Measurements from ENCODE around the gene SLPI. TPM values are rescaled to one million over a fixed set of nuclear protein-coding genes. Genes with fewer than 3 reads are reported as not detected.

Gene SLPI
- total and polyA plus RNA-seq, 2 of the 13 experiments (the other 11 are each of a cell fraction or from before 2014, with no cell fraction given) = 0.13 TPM; not detected in 1

DNA sequence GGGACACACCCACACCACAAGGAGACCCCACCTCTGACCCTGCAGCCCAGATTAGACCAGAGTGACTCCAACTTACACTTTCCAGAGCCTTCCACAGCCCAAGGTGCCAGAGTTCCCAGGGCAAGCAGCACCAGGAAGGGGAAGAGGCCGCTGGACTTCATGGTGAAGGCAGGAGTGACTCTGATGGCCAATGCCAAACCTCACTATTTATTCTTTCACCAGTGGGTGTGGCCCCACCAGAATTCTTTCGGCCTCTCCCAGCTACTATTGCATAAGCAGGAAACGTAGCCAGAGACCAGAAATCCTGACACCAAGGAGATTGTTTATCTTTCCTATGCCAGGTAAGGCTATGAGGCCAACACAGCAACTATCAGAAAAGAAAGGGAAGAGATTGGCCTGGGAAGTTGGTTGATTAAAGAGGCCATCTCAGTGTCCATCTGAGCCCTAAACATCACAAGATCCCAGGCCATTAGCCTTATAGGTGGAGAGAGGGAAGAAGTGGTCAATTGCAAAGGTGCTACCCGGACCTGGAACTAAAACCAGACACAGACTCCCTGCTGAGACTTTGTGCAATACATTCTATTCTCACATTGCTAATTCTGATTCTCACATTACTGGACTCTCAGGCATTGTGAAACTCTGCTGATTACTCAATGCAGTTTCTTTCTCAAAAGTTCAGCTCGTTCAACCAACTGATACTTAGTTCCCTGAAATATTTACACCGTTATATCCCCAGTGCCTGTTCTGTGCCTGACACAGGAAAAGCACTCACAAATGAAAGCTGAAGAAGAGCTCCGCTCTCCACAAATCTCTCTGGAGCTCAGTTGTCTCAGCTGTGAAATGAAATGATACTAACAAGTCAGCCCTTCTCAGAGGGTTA, at the start of gene SLPI (continued):
- TF ChIP-seq, protein P1, sequence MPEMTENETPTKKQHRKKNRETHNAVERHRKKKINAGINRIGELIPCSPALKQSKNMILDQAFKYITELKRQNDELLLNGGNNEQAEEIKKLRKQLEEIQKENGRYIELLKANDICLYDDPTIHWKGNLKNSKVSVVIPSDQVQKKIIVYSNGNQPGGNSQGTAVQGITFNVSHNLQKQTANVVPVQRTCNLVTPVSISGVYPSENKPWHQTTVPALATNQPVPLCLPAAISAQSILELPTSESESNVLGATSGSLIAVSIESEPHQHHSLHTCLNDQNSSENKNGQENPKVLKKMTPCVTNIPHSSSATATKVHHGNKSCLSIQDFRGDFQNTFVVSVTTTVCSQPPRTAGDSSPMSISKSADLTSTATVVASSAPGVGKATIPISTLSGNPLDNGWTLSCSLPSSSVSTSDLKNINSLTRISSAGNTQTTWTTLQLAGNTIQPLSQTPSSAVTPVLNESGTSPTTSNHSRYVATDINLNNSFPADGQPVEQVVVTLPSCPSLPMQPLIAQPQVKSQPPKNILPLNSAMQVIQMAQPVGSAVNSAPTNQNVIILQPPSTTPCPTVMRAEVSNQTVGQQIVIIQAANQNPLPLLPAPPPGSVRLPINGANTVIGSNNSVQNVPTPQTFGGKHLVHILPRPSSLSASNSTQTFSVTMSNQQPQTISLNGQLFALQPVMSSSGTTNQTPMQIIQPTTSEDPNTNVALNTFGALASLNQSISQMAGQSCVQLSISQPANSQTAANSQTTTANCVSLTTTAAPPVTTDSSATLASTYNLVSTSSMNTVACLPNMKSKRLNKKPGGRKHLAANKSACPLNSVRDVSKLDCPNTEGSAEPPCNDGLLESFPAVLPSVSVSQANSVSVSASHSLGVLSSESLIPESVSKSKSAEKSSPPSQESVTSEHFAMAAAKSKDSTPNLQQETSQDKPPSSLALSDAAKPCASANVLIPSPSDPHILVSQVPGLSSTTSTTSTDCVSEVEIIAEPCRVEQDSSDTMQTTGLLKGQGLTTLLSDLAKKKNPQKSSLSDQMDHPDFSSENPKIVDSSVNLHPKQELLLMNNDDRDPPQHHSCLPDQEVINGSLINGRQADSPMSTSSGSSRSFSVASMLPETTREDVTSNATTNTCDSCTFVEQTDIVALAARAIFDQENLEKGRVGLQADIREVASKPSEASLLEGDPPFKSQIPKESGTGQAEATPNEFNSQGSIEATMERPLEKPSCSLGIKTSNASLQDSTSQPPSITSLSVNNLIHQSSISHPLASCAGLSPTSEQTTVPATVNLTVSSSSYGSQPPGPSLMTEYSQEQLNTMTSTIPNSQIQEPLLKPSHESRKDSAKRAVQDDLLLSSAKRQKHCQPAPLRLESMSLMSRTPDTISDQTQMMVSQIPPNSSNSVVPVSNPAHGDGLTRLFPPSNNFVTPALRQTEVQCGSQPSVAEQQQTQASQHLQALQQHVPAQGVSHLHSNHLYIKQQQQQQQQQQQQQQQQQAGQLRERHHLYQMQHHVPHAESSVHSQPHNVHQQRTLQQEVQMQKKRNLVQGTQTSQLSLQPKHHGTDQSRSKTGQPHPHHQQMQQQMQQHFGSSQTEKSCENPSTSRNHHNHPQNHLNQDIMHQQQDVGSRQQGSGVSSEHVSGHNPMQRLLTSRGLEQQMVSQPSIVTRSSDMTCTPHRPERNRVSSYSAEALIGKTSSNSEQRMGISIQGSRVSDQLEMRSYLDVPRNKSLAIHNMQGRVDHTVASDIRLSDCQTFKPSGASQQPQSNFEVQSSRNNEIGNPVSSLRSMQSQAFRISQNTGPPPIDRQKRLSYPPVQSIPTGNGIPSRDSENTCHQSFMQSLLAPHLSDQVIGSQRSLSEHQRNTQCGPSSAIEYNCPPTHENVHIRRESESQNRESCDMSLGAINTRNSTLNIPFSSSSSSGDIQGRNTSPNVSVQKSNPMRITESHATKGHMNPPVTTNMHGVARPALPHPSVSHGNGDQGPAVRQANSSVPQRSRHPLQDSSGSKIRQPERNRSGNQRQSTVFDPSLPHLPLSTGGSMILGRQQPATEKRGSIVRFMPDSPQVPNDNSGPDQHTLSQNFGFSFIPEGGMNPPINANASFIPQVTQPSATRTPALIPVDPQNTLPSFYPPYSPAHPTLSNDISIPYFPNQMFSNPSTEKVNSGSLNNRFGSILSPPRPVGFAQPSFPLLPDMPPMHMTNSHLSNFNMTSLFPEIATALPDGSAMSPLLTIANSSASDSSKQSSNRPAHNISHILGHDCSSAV (CRISPR knock-in tag; IDR thresholded peaks at IDR 0.05; ENCODE audit: borderline replicate concordance) = no peak
- TF ChIP-seq, protein P2, sequence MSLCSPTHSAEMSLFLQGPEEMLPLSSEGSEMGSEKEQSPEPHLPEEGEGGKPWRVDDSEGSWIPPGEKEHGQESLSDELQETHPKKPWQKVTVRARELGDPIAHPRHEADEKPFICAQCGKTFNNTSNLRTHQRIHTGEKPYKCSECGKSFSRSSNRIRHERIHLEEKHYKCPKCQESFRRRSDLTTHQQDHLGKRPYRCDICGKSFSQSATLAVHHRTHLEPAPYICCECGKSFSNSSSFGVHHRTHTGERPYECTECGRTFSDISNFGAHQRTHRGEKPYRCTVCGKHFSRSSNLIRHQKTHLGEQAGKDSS (CRISPR knock-in tag; IDR thresholded peaks at IDR 0.05; ENCODE audit: borderline replicate concordance, low read depth) = no peak
- no peak for TF ChIP-seq ZNF251 (CRISPR knock-in tag; IDR thresholded peaks at IDR 0.05)
- TF ChIP-seq, protein P3, sequence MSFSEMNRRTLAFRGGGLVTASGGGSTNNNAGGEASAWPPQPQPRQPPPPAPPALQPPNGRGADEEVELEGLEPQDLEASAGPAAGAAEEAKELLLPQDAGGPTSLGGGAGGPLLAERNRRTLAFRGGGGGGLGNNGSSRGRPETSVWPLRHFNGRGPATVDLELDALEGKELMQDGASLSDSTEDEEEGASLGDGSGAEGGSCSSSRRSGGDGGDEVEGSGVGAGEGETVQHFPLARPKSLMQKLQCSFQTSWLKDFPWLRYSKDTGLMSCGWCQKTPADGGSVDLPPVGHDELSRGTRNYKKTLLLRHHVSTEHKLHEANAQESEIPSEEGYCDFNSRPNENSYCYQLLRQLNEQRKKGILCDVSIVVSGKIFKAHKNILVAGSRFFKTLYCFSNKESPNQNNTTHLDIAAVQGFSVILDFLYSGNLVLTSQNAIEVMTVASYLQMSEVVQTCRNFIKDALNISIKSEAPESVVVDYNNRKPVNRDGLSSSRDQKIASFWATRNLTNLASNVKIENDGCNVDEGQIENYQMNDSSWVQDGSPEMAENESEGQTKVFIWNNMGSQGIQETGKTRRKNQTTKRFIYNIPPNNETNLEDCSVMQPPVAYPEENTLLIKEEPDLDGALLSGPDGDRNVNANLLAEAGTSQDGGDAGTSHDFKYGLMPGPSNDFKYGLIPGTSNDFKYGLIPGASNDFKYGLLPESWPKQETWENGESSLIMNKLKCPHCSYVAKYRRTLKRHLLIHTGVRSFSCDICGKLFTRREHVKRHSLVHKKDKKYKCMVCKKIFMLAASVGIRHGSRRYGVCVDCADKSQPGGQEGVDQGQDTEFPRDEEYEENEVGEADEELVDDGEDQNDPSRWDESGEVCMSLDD (CRISPR knock-in tag; IDR thresholded peaks at IDR 0.05; ENCODE audit: borderline replicate concordance) = no peak
- TF ChIP-seq MTF2 (CRISPR knock-in tag; IDR thresholded peaks at IDR 0.05; ENCODE audit: borderline replicate concordance) = no peak
- TF ChIP-seq RXRA (CRISPR knock-in tag; IDR thresholded peaks at IDR 0.05) = 0 out of 2 replicates have a peak, but pooled peaks have one; percentile 12
- TF ChIP-seq HNF4G (IDR thresholded peaks at IDR 0.05; ENCODE audit: borderline replicate concordance, low read depth, low read length) = no peak
- TF ChIP-seq HNF4G (CRISPR knock-in tag; IDR thresholded peaks at IDR 0.05; ENCODE audit: borderline replicate concordance, low read depth) = no peak
- TF ChIP-seq ZMYM2 (CRISPR knock-in tag; IDR thresholded peaks at IDR 0.05) = no peak
- TF ChIP-seq CEBPB (IDR thresholded peaks at IDR 0.05; ENCODE audit: borderline replicate concordance, low read depth, low read length) = peak; percentile 92
- TF ChIP-seq LCORL (IDR thresholded peaks at IDR 0.05) = no peak
- TF ChIP-seq LCORL (CRISPR knock-in tag; IDR thresholded peaks at IDR 0.05) = 0 out of 2 replicates have a peak, but pooled peaks have one; percentile 39
- TF ChIP-seq RFXANK (CRISPR knock-in tag; IDR thresholded peaks at IDR 0.05) = no peak
- no peak for TF ChIP-seq KDM2A (CRISPR knock-in tag; IDR thresholded peaks at IDR 0.05; ENCODE audit: borderline replicate concordance, low read depth)
- TF ChIP-seq NFRKB (IDR thresholded peaks at IDR 0.05) = no peak
- TF ChIP-seq ZNF619 (CRISPR knock-in tag; IDR thresholded peaks at IDR 0.05) = no peak
- TF ChIP-seq, protein P4, sequence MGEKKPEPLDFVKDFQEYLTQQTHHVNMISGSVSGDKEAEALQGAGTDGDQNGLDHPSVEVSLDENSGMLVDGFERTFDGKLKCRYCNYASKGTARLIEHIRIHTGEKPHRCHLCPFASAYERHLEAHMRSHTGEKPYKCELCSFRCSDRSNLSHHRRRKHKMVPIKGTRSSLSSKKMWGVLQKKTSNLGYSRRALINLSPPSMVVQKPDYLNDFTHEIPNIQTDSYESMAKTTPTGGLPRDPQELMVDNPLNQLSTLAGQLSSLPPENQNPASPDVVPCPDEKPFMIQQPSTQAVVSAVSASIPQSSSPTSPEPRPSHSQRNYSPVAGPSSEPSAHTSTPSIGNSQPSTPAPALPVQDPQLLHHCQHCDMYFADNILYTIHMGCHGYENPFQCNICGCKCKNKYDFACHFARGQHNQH (CRISPR knock-in tag; IDR thresholded peaks at IDR 0.05) = no peak
